Naive thymus-derived CD8-positive, alpha-beta T cell (primary cell): ENCODE measurements around the gene SEPTIN10. TPM values are rescaled to one million over a fixed set of nuclear protein-coding genes. Genes with fewer than 3 reads are reported as not detected.

Experiments
- ATAC-seq, 2 donors: fragments of 150-1000 bp; cut with Tn5 transposase in 1 of 2; sonication (Bioruptor Pico), chemical (Tn5 transposase) in 1 of 2; 1 replicate in 1 of 2; 2 replicates in 1 of 2; pipeline ENCODE4 v1.10.0; 2021; ENCODE audit warnings: mild to moderate bottlenecking in 2 of 2, moderate library complexity in 2 of 2
- POLR2A ChIA-PET: fragments of 350-600 bp; sonication (Branson Sonifier 250); formaldehyde crosslinking; loops from one replicate; lab custom pipeline; 2021; ENCODE audit warnings: antibody characterized with exemption; lab: Charles Lee
- DNase-seq, 10 donors: peaks; one replicate each; pipeline versions ENCODE4 v3.0.0 to v3.0.0-alpha.2; 2020 to 2022
- H3K27ac Mint-ChIP-seq, 10 donors: one replicate each; pipeline ENCODE4 v1.8.0; 2020 to 2022; ENCODE audit warnings: mild to moderate bottlenecking in 10 of 10, mixed read lengths in 10 of 10, moderate library complexity in 4 of 10, inconsistent platforms in 1 of 10
- H3K27me3 Mint-ChIP-seq, 5 donors: one replicate each; pipeline ENCODE4 v1.8.0; 2021 to 2022; ENCODE audit warnings: mixed read lengths in 5 of 5
- H3K36me3 Mint-ChIP-seq, 3 donors: one replicate each; pipeline ENCODE4 v1.8.0; 2020 to 2022; ENCODE audit warnings: mixed read lengths in 3 of 3, mild to moderate bottlenecking in 2 of 3, inconsistent platforms in 1 of 3
- H3K4me1 Mint-ChIP-seq, 4 donors: one replicate each; pipeline ENCODE4 v1.8.0; 2021 to 2022; ENCODE audit warnings: mixed read lengths in 4 of 4
- H3K4me3 Mint-ChIP-seq, 10 donors: one replicate each; pipeline ENCODE4 v1.8.0; 2020 to 2022; ENCODE audit warnings: mild to moderate bottlenecking in 10 of 10, mixed read lengths in 10 of 10, moderate library complexity in 6 of 10, inconsistent platforms in 1 of 10
- H3K9me3 Mint-ChIP-seq, 9 donors: one replicate each; pipeline ENCODE4 v1.8.0; 2020 to 2022; ENCODE audit warnings: mixed read lengths in 9 of 9, mild to moderate bottlenecking in 3 of 9, inconsistent platforms in 1 of 9, moderate library complexity in 1 of 9
- polyA plus RNA-seq, 3 donors: library from polyadenylated mRNA; unstranded; fragments of 300-500 nt; fragmentation: Illumina TruSeq; gene quantifications; one replicate each; pipeline ENCODE4 v1.2.3, GENCODE V29; 2021
- total RNA-seq, 8 experiments: library from RNA in 2 of 8; stranded (reverse) in 2 of 8; gene quantifications; one replicate each; pipeline ENCODE4 v1.2.3 and lab custom pipeline; 2021 to 2026

Gene SEPTIN10
- not detected for total RNA-seq
- polyA plus RNA-seq: under 1 TPM in 1 of 3 donors, not detected in 2; 0.42 TPM
- 0 to 1.3 (median 0.47) reads per million in 6 experiments for total RNA-seq (lab: John Stamatoyannopoulos, UW)

- H3K4me1 Mint-ChIP-seq: peaks cover 9 to 19% (median 17%) of the 10 kb centered on the region in 4 donors
- peaks cover 5 to 19% (median 6%) of the 10 kb centered on the region in 3 donors for H3K36me3 Mint-ChIP-seq
These were observed at the start of gene SEPTIN10, which contains the start of gene SOWAHC for GRCh38 chr2:109613922-109614714. Gene SEPTIN10 (minus strand): TSS chr2:109613966. CDS start chr2:109613827, 139 bp downstream. Gene SOWAHC (plus strand): TSS chr2:109614364. CDS start chr2:109614490, 126 bp downstream.

GRCh38 chr2:109662889-109663288 lies 49.1 kb upstream of the SEPTIN10 start:
- DNase-seq: no peak
- ATAC-seq: no peak
- H3K9me3 Mint-ChIP-seq: no peaks in the 10 kb centered on the region
- no peak overlapping the region for H3K27ac Mint-ChIP-seq
- peaks cover 0 to 17% (median 6%) of the 10 kb centered on the region in 5 donors for H3K27me3 Mint-ChIP-seq
- H3K4me3 Mint-ChIP-seq: no peak overlapping the region
- H3K4me1 Mint-ChIP-seq: no peaks in the 10 kb centered on the region
- H3K36me3 Mint-ChIP-seq: no peaks in the 10 kb centered on the region
- POLR2A ChIA-PET: no interaction called here

More at GRCh38 chr2:109613922-109614714, at the start of gene SEPTIN10, which contains the start of gene SOWAHC:
- ATAC-seq (peak; percentile 79 to 91), DNase-seq (peak; percentile 61 to 86 (median 75))
- POLR2A ChIA-PET: no interaction called here
- peaks cover 34 to 73% (median 55%) of the 10 kb centered on the region in 5 donors for H3K27me3 Mint-ChIP-seq
- peak within 1 kb of the TSS; percentile 81 to 92 (median 86) for H3K4me3 Mint-ChIP-seq
- peak within 1 kb of the TSS in 8 of 10 donors; percentile 43 to 87 (median 76) for H3K27ac Mint-ChIP-seq
- peaks cover 0 to 32% (median 8%) of the 10 kb centered on the region in 9 donors for H3K9me3 Mint-ChIP-seq

- no peaks in the 10 kb centered on the region for H3K4me1 Mint-ChIP-seq
- H3K27me3 Mint-ChIP-seq: peaks cover 0 to 17% (median 14%) of the 10 kb centered on the region in 5 donors
- no peak overlapping the region for H3K4me3 Mint-ChIP-seq
- no peaks in the 10 kb centered on the region for H3K9me3 Mint-ChIP-seq
- no peaks in the 10 kb centered on the region for H3K36me3 Mint-ChIP-seq
- H3K27ac Mint-ChIP-seq: no peak overlapping the region
- DNase-seq: no peak
- ATAC-seq: no peak
- POLR2A ChIA-PET: no interaction called here
These were observed 46.5 kb upstream of the SEPTIN10 start for GRCh38 chr2:109660046-109660860.

GRCh38 chr2:109659396-109660045 lies 45.8 kb upstream of the SEPTIN10 start:
- Mint-ChIP-seq H3K27ac (no peak overlapping the region), H3K27me3 (peaks cover 0 to 17% (median 14%) of the 10 kb centered on the region in 5 donors), H3K4me3 (no peak overlapping the region), H3K36me3 (no peaks in the 10 kb centered on the region), H3K4me1 (no peaks in the 10 kb centered on the region), H3K9me3 (peaks cover 0 to 1% (median 0%) of the 10 kb centered on the region in 9 donors)
- DNase-seq (no peak), ATAC-seq (no peak)
- POLR2A ChIA-PET: no interaction called here

- Mint-ChIP-seq H3K36me3 (no peaks in the 10 kb centered on the region), H3K4me3 (no peak overlapping the region), H3K27ac (peak overlapping the region in 1 of 10 donors; percentile 3), H3K27me3 (peaks cover 0 to 37% (median 14%) of the 10 kb centered on the region in 5 donors), H3K9me3 (peaks cover 0 to 1% (median 0%) of the 10 kb centered on the region in 9 donors), H3K4me1 (no peaks in the 10 kb centered on the region)
- DNase-seq: no peak
- ATAC-seq: no peak
- POLR2A ChIA-PET: no interaction called here
These were observed 41.5 kb upstream of the SEPTIN10 start for GRCh38 chr2:109655287-109655686.

GRCh38 chr2:109654326-109655050 lies 40.7 kb upstream of the SEPTIN10 start:
- Mint-ChIP-seq H3K4me1 (no peaks in the 10 kb centered on the region), H3K27me3 (peaks cover 6 to 37% (median 14%) of the 10 kb centered on the region in 5 donors), H3K9me3 (peaks cover 0 to 1% (median 0%) of the 10 kb centered on the region in 9 donors), H3K27ac (no peak overlapping the region), H3K36me3 (no peaks in the 10 kb centered on the region), H3K4me3 (no peak overlapping the region)
- POLR2A ChIA-PET: no interaction called here
- DNase-seq (no peak), ATAC-seq (no peak)

GRCh38 chr2:109649736-109650695 lies 36.2 kb upstream of the SEPTIN10 start:
- DNase-seq (no peak), ATAC-seq (no peak)
- H3K27me3 Mint-ChIP-seq: peaks cover 11 to 47% (median 14%) of the 10 kb centered on the region in 5 donors
- H3K4me1 Mint-ChIP-seq: no peaks in the 10 kb centered on the region
- no peaks in the 10 kb centered on the region for H3K9me3 Mint-ChIP-seq
- no peak overlapping the region for H3K4me3 Mint-ChIP-seq
- POLR2A ChIA-PET: no interaction called here
- H3K27ac Mint-ChIP-seq: no peak overlapping the region
- H3K36me3 Mint-ChIP-seq: no peaks in the 10 kb centered on the region

- H3K27me3 Mint-ChIP-seq: peaks cover 10 to 33% (median 13%) of the 10 kb centered on the region in 5 donors
- DNase-seq: no peak
- H3K9me3 Mint-ChIP-seq: no peaks in the 10 kb centered on the region
- POLR2A ChIA-PET: no interaction called here
- no peak for ATAC-seq
- no peaks in the 10 kb centered on the region for H3K36me3 Mint-ChIP-seq
- no peak overlapping the region for H3K27ac Mint-ChIP-seq
- H3K4me1 Mint-ChIP-seq: no peaks in the 10 kb centered on the region
- no peak overlapping the region for H3K4me3 Mint-ChIP-seq
These were observed 34.3 kb upstream of the SEPTIN10 start for GRCh38 chr2:109648041-109648527.

- DNase-seq (no peak), ATAC-seq (no peak)
- Mint-ChIP-seq H3K27me3 (peaks cover 7 to 29% (median 11%) of the 10 kb centered on the region in 5 donors), H3K27ac (no peak overlapping the region), H3K4me3 (no peak overlapping the region), H3K9me3 (no peaks in the 10 kb centered on the region), H3K4me1 (no peaks in the 10 kb centered on the region), H3K36me3 (no peaks in the 10 kb centered on the region)
- POLR2A ChIA-PET: no interaction called here
These were observed 33.9 kb upstream of the SEPTIN10 start for GRCh38 chr2:109647636-109648035.

- ATAC-seq (no peak), DNase-seq (no peak)
- Mint-ChIP-seq H3K27ac (no peak overlapping the region), H3K4me1 (no peaks in the 10 kb centered on the region), H3K9me3 (no peaks in the 10 kb centered on the region), H3K27me3 (peaks cover 7 to 26% (median 11%) of the 10 kb centered on the region in 5 donors), H3K4me3 (no peak overlapping the region), H3K36me3 (no peaks in the 10 kb centered on the region)
- POLR2A ChIA-PET: no interaction called here
These were observed 33.2 kb upstream of the SEPTIN10 start for GRCh38 chr2:109646961-109647360.
